ENCODE data around the gene APBB2. TPM values are rescaled to one million over a fixed set of nuclear protein-coding genes. Genes with fewer than 3 reads are reported as not detected.
A peak's percentile ranks its signal among the peaks of the same experiment; 100 is the strongest.
"Not testable (repeated sequence)": the region's sequence is repeated elsewhere in the genome, so short reads cannot be mapped to it uniquely, and the experiment has no call there.

APBB2 gene
- total RNA-seq, 1 donor from 2014 or later = 23.5 TPM

DNA sequence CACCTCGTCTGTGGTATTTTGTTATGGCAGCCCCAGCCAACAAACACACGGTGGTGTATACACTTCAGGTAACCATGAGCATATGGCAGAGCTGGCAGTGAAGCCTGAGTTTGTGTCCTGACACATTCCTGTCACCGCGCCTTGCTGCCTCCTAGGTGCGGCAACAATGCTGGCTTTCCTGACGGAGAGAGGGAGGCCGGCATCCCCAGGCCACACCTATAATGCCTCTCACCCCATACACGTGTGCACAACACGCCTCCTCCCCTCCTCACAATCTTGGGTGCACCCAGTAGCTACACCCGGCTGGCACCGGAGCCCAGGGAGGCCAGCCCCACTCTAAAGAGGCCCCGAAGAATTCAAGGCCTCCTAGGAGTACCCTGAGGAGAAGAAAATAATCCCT is 306.0 kb downstream of the APBB2 start:
- Histone ChIP-seq H3K27ac (replicated peaks) (no peak overlapping the region), H3K4me3 (no peak overlapping the region)
- intact Hi-C loops (cut with micrococcal nuclease) = no loop called here

DNA sequence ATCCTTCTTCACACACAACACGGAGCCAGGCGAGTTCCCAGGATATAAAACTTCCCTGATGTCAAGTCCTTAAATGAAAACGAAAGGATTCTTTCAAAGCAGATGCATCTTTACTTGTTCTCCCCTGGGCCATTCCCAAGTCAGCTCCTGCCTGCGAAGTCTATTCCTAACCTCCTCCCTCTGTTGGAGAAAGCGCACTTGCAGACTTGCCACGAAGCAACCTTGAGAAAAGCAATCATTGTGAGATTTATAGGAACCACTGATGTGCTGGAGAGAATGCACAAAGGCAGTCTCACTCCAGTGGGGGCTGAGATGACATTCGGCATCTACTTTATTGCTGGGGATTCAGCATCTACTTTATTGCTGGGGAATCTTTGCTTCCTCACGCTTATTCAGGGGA is 308.9 kb downstream of the APBB2 start:
- no peak for DNase-seq
- Histone ChIP-seq H3K27me3 (ENCODE audit: low read depth) (no peaks in the 10 kb centered on the region), H3K4me1 (peaks cover 22% of the 10 kb centered on the region), H3K27ac (replicated peaks) (no peak overlapping the region), H3K9me3 (replicated peaks) (no peaks in the 10 kb centered on the region), H3K4me3 (no peak overlapping the region), H3K36me3 (peaks cover 4% of the 10 kb centered on the region)
- TF ChIP-seq, protein P1, sequence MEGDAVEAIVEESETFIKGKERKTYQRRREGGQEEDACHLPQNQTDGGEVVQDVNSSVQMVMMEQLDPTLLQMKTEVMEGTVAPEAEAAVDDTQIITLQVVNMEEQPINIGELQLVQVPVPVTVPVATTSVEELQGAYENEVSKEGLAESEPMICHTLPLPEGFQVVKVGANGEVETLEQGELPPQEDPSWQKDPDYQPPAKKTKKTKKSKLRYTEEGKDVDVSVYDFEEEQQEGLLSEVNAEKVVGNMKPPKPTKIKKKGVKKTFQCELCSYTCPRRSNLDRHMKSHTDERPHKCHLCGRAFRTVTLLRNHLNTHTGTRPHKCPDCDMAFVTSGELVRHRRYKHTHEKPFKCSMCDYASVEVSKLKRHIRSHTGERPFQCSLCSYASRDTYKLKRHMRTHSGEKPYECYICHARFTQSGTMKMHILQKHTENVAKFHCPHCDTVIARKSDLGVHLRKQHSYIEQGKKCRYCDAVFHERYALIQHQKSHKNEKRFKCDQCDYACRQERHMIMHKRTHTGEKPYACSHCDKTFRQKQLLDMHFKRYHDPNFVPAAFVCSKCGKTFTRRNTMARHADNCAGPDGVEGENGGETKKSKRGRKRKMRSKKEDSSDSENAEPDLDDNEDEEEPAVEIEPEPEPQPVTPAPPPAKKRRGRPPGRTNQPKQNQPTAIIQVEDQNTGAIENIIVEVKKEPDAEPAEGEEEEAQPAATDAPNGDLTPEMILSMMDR (IDR thresholded peaks at IDR 0.05; ENCODE audit: borderline replicate concordance) = no peak
- intact Hi-C loops (cut with micrococcal nuclease) = no loop called here

More for the DNA sequence above, 306.0 kb downstream of the APBB2 start:
- DNase-seq = no peak
- Histone ChIP-seq H3K9me3 (replicated peaks) (no peaks in the 10 kb centered on the region), H3K27me3 (ENCODE audit: low read depth) (no peaks in the 10 kb centered on the region), H3K4me1 (peaks cover 22% of the 10 kb centered on the region), H3K36me3 (peaks cover 4% of the 10 kb centered on the region)
- TF ChIP-seq, protein P1 (IDR thresholded peaks at IDR 0.05; ENCODE audit: borderline replicate concordance) = no peak

DNA sequence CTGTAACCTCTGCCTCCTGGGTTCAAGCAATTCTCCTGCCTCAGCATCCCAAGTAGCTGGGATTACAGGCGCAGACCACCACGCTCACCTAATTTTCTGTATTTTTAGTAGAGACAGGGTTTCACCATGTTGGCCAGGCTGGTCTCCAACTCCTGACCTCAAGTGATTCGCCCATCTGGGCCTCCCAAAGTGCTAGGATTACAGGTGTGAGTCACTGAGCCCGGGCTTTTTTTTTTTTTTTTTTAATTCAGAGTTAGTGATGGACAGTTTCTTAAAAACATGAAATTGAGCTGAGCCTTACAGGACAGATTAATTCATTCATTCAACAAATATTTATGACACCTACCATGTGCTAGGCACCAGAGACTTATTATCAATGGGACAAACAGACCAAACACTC is 313.8 kb downstream of the APBB2 start:
- intact Hi-C loops (cut with micrococcal nuclease); H3K4me1 ChIP-seq; DNase-seq; H3K9me3 ChIP-seq (replicated peaks); H3K27ac ChIP-seq (replicated peaks); H3K27me3 ChIP-seq (ENCODE audit: low read depth); H3K36me3 ChIP-seq; H3K4me3 ChIP-seq: not testable (repeated sequence)

DNA sequence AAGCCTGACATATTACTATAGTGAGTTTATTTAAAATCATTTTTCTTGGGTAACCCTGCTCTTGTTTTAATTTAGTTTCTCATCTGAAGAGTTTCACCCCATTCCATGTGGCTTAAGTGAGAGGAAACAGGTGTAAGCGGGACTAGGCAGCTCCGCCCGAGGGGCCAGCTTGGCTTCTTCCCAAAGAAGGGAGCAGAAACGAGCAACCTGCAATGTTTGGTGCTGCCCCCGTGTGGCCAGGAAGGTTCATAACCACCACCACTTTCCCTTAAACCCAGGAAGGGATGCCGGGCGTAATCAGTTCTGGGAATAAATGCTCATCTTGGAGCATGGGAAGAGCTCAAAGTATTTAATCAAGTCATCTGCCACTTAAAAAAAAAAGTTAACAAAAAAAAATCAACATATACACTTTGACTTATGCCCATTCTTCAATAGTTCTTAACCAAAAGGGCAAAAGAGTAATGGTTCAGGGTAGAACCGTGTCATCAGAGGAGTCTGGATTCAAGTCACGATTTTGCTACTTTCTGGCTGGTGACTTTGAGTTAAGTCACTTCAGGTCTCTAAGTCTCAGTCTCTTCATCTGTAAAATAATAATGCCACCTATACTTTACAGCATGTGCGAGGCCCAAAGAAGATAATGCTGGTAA is 316.7 kb downstream of the APBB2 start:
- no peaks in the 10 kb centered on the region for H3K9me3 ChIP-seq (replicated peaks)
- intact Hi-C loops (cut with micrococcal nuclease) = loop anchor here (10.0 kb wide), 1 partner anchor 163 kb away; no protein-coding TSS in a partner anchor
- peak; percentile 62 for DNase-seq
- no peaks in the 10 kb centered on the region for H3K4me1 ChIP-seq
- no peak overlapping the region for H3K27ac ChIP-seq (replicated peaks)
- no peak overlapping the region for H3K4me3 ChIP-seq
- TF ChIP-seq, protein P1 (IDR thresholded peaks at IDR 0.05; ENCODE audit: borderline replicate concordance) = peak; percentile 82
- H3K36me3 ChIP-seq = peaks cover 22% of the 10 kb centered on the region
- no peaks in the 10 kb centered on the region for H3K27me3 ChIP-seq (ENCODE audit: low read depth)

DNA sequence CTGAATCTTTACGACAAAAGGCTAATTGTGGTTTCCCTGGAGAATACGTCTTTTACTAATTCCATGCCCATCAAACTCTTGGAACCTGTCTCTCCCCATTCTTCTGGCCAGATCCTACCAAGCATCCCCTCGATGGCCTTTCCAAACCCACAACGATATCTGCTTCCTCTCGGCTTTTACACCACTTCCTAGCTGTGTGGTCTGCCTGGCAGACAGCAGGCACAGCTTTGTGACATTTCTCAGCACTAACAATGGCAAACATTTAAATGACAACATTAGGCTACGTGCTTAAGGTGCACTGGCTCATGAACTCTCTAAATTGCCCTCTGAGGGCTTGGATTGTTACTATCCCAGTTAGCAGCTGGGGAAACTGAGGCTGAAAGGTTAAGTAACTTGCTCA is 323.6 kb downstream of the APBB2 start:
- Histone ChIP-seq H3K9me3 (replicated peaks) (no peaks in the 10 kb centered on the region), H3K36me3 (peaks cover 69% of the 10 kb centered on the region), H3K4me1 (no peaks in the 10 kb centered on the region), H3K4me3 (no peak overlapping the region), H3K27ac (replicated peaks) (no peak overlapping the region), H3K27me3 (ENCODE audit: low read depth) (no peaks in the 10 kb centered on the region)
- TF ChIP-seq, protein P1 (IDR thresholded peaks at IDR 0.05; ENCODE audit: borderline replicate concordance) = no peak
- no peak for DNase-seq
- intact Hi-C loops (cut with micrococcal nuclease) = loop anchor here (10.0 kb wide), 1 partner anchor 156 kb away; no protein-coding TSS in a partner anchor

DNA sequence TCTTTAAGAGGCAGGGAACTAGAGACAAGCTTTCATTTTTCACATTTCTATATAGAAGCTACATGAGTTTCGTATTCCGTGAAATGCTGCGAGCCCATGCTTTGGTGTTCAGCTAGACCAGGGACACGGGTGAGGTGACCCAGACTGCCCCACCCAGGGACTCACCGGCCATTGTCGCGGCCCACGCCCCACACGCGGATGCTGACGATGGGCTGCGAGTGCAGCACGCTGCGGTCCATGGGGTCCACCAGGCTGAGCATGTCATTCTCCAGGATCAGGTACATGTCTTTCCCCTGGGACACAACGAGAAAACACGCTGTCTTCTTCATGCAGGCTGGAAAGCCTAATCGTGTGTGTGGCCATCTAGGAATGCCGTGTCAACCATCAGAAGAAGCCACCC is 324.1 kb downstream of the APBB2 start:
- intact Hi-C loops (cut with micrococcal nuclease) = loop anchor here (10.0 kb wide), 1 partner anchor 155 kb away; no protein-coding TSS in a partner anchor
- peaks cover 69% of the 10 kb centered on the region for H3K36me3 ChIP-seq
- no peaks in the 10 kb centered on the region for H3K27me3 ChIP-seq (ENCODE audit: low read depth)
- H3K4me3 ChIP-seq = no peak overlapping the region
- H3K4me1 ChIP-seq = no peaks in the 10 kb centered on the region
- DNase-seq = no peak
- H3K27ac ChIP-seq (replicated peaks) = no peak overlapping the region
- H3K9me3 ChIP-seq (replicated peaks) = no peaks in the 10 kb centered on the region
- TF ChIP-seq, protein P1 (IDR thresholded peaks at IDR 0.05; ENCODE audit: borderline replicate concordance) = no peak

Data from left ventricle myocardium inferior (tissue), 1 donor.